Gastroesophageal sphincter (tissue), 4 donors: ENCODE measurements around the gene SDC1. TPM values are rescaled to one million over a fixed set of nuclear protein-coding genes. Genes with fewer than 3 reads are reported as not detected.

Source experiments
- ATAC-seq: fragments of 150-250 bp; one replicate; pipeline ENCODE4 v1.9.1; 2016; ENCODE audit warnings: mild to moderate bottlenecking, moderate library complexity
- H3K27ac ChIP-seq, 4 donors: fragments of 200-600 bp; sonication (generic) in 3 of 4; 1 replicate in 3 of 4; 2 replicates in 1 of 4; pipeline ENCODE4 v1.5.1; 2016 to 2019
- H3K27me3 ChIP-seq: fragments of 200-600 bp; sonication (generic); one replicate; pipeline ENCODE4 v1.5.1; 2019
- H3K36me3 ChIP-seq, 2 donors: fragments of 200-600 bp; sonication (generic); one replicate each; pipeline ENCODE4 v1.5.1; 2019; ENCODE audit warnings: control low read depth in 1 of 2
- H3K4me1 ChIP-seq, 3 donors: fragments of 200-600 bp; sonication (generic); 1 replicate in 2 of 3; 2 replicates in 1 of 3; pipeline ENCODE4 v1.5.1; 2016 to 2019; ENCODE audit warnings: control low read depth in 2 of 3
- H3K4me3 ChIP-seq, 2 donors: fragments of 200-600 bp; sonication (generic); one replicate each; pipeline ENCODE4 v1.5.1; 2019; ENCODE audit warnings: mild to moderate bottlenecking in 1 of 2, moderate library complexity in 1 of 2
- H3K9me3 ChIP-seq, 3 donors: fragments of 200-600 bp; sonication (generic); one replicate each; pipeline ENCODE4 v1.5.1; 2017 to 2019; ENCODE audit warnings: control low read depth in 2 of 3
- CTCF ChIP-seq, 4 experiments: fragments of 200-600 bp in 2 of 4; fragments of 450-650 bp in 2 of 4; sonication (generic) in 1 of 4; IDR thresholded peaks; one replicate each; pipeline ENCODE4 v1.5.1; 2017 to 2019; ENCODE audit warnings: antibody characterized with exemption in 4 of 4, mild to moderate bottlenecking in 2 of 4, moderate library complexity in 2 of 4
- EP300 ChIP-seq: sonication (generic); formaldehyde crosslinking; IDR thresholded peaks from one replicate; pipeline ENCODE4 v1.6.1; 2017; ENCODE audit warnings: antibody characterized with exemption, mild to moderate bottlenecking
- POLR2A ChIP-seq, 2 donors: fragments of 450-650 bp; IDR thresholded peaks; one replicate each; pipeline ENCODE4 v1.6.1; 2017; ENCODE audit warnings: antibody characterized with exemption in 2 of 2, mild to moderate bottlenecking in 2 of 2, moderate library complexity in 1 of 2
- POLR2AphosphoS5 ChIP-seq: sonication (generic); formaldehyde crosslinking; IDR thresholded peaks from one replicate; pipeline ENCODE4 v1.6.1; 2017; ENCODE audit warnings: antibody characterized with exemption
- WGBS, 2 donors: methylation state at CpG; one replicate each; pipeline ENCODE4 v1.1.5; 2018; ENCODE audit warnings: low coverage in 1 of 2; 5-methylcytosine and 5-hydroxymethylcytosine counted together
- total RNA-seq, 4 donors: library from RNA; depleted of rRNA; stranded (reverse); fragments of >200 nt; gene quantifications; one replicate each; pipeline ENCODE4 v1.1.0, GENCODE V29; 2016

Gene SDC1
- total RNA-seq, 4 donors from 2014 or later = 1.1 to 29.5 (median 1.8) TPM

- Histone ChIP-seq H3K9me3 (no peaks in the 10 kb centered on the region), H3K4me3 (no peak overlapping the region), H3K27ac (no peak overlapping the region), H3K36me3 (no peaks in the 10 kb centered on the region), H3K27me3 (no peaks in the 10 kb centered on the region), H3K4me1 (no peaks in the 10 kb centered on the region)
- TF ChIP-seq EP300 (no peak), POLR2AphosphoS5 (no peak), POLR2A (IDR thresholded peaks at IDR 0.05) (no peak), CTCF (IDR thresholded peaks at IDR 0.05) (no peak)
- no peak for ATAC-seq
- WGBS, 2 donors = 67% methylated on average over 1 of the region's 17 CpGs; no CpG with 5 or more reads in 1 of the 2 donors
Observed at GRCh38 chr2:20203521-20204225, 21.3 kb downstream of the SDC1 start.

- TF ChIP-seq CTCF (IDR thresholded peaks at IDR 0.05) (no peak), POLR2A (IDR thresholded peaks at IDR 0.05) (no peak), POLR2AphosphoS5 (no peak), EP300 (no peak)
- Histone ChIP-seq H3K4me3 (no peak overlapping the region), H3K27ac (no peak overlapping the region), H3K9me3 (no peaks in the 10 kb centered on the region), H3K36me3 (no peaks in the 10 kb centered on the region), H3K4me1 (no peaks in the 10 kb centered on the region), H3K27me3 (no peaks in the 10 kb centered on the region)
- WGBS, 2 donors = 100% methylated on average over 3 of the region's 10 CpGs; no CpG with 5 or more reads in 1 of the 2 donors
- ATAC-seq = no peak
Observed at GRCh38 chr2:20203072-20203471, 21.9 kb downstream of the SDC1 start.

- no peak overlapping the region for H3K27ac ChIP-seq
- ATAC-seq = no peak
- TF ChIP-seq POLR2AphosphoS5 = no peak
- TF ChIP-seq POLR2A (IDR thresholded peaks at IDR 0.05) = no peak
- TF ChIP-seq EP300 = no peak
- TF ChIP-seq CTCF (IDR thresholded peaks at IDR 0.05) = no peak
- H3K36me3 ChIP-seq = no peaks in the 10 kb centered on the region
- 89 to 100% methylated on average over 1 to 7 of the region's 17 CpGs for WGBS, 2 donors
- no peaks in the 10 kb centered on the region for H3K9me3 ChIP-seq
- no peak overlapping the region for H3K4me3 ChIP-seq
- H3K27me3 ChIP-seq = no peaks in the 10 kb centered on the region
- H3K4me1 ChIP-seq = no peaks in the 10 kb centered on the region
Observed at GRCh38 chr2:20201671-20202070, 23.3 kb downstream of the SDC1 start.

DNA sequence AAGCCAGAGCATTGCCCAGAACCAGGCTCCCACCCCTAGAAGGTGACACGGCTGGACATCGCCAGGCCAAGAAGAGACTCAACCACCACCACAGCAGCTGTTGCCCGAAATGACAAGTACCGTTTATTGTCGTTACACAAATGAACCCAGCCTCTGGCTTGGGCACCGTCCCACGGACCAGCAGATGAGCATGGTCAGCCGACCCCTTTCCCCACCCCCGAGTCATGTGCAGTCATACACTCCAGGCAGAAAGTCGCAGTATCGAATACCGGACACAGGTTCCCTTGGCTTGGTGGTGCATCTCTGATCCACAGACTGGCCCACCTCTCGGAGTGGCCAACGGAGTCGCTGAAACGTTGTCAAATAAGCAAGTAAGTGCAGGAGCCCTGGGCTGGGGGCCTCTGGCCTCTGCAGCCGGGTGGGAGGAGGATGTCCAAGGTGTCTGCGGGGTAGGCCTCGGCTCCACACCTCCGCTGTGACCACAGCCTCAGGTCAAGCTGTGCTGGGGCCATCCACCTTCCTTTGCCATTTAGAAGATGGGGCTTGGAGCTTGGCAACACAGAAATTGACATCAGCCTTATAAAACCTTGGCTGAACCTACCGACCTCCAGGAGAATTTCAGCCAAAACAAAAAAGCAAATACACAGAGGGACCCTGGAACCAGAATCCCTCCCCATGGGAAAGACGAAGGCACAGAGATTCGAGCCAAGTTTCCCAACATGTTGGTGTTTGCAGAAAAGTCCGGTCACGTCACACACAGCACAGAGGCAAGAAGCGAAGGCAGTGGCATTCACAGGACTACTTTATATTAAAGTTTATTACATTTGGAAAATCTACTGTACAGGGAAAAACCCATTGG, 24.0 kb downstream of the SDC1 start:
- WGBS, 2 donors = 93 to 94% methylated on average over 9 to 13 of the region's 26 CpGs
- Histone ChIP-seq H3K36me3 (no peaks in the 10 kb centered on the region), H3K9me3 (no peaks in the 10 kb centered on the region), H3K27me3 (no peaks in the 10 kb centered on the region), H3K4me3 (no peak overlapping the region), H3K27ac (no peak overlapping the region), H3K4me1 (no peaks in the 10 kb centered on the region)
- no peak for ATAC-seq
- TF ChIP-seq POLR2AphosphoS5 (no peak), EP300 (no peak), CTCF (IDR thresholded peaks at IDR 0.05) (no peak), POLR2A (IDR thresholded peaks at IDR 0.05) (no peak)
